ENCODE measurements around the gene CCNL2.

DNA sequence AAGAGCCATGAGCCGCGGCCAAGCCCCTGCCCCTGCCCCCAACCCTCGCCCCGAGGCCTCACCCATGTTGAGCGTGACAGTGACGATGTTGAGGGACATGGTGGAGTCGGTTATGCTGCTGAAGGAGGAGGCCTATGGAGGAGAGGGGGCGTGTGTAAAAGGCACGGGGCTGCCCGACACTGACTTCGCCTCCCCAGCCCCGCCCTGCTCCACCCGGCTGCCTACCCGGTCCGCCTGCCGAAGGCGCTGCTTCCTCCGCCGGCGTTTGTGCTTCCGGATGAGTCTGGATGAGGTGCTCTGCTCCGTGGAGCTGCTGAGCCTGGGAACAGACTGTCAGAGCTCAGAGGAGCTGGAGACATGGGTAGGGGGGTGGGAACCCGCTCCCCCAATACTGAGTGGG, 59.0 kb downstream of the CCNL2 start:
- TF ChIP-seq MYC (IDR thresholded peaks at IDR 0.05; ENCODE audit: low read depth, low read length): no peak
- TF ChIP-seq, protein P1, sequence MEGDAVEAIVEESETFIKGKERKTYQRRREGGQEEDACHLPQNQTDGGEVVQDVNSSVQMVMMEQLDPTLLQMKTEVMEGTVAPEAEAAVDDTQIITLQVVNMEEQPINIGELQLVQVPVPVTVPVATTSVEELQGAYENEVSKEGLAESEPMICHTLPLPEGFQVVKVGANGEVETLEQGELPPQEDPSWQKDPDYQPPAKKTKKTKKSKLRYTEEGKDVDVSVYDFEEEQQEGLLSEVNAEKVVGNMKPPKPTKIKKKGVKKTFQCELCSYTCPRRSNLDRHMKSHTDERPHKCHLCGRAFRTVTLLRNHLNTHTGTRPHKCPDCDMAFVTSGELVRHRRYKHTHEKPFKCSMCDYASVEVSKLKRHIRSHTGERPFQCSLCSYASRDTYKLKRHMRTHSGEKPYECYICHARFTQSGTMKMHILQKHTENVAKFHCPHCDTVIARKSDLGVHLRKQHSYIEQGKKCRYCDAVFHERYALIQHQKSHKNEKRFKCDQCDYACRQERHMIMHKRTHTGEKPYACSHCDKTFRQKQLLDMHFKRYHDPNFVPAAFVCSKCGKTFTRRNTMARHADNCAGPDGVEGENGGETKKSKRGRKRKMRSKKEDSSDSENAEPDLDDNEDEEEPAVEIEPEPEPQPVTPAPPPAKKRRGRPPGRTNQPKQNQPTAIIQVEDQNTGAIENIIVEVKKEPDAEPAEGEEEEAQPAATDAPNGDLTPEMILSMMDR (IDR thresholded peaks at IDR 0.05; ENCODE audit: low read depth, low read length): no peak
